GM12873 (cell line): ENCODE results near the gene MCRIP2.

Source experiments
- TF ChIP-seq, protein P1 (sequence below): IDR thresholded peaks from 2 replicates; pipeline ENCODE4 v1.5.1; 2012; ENCODE audit warnings: low read depth, mild to moderate bottlenecking, moderate library complexity, low read length, control low read depth; ENCODE audit not compliant: insufficient read depth; ENCODE audit errors: missing control alignments

MCRIP2 gene

GRCh38 chr16:630815-631405 is 10.7 kb upstream of the MCRIP2 start, which contains the start of gene WFIKKN1:
TSS of gene WFIKKN1 (plus strand) at chr16:630985. CDS start at chr16:631254, 269 bp downstream.
- TF ChIP-seq, protein P1, sequence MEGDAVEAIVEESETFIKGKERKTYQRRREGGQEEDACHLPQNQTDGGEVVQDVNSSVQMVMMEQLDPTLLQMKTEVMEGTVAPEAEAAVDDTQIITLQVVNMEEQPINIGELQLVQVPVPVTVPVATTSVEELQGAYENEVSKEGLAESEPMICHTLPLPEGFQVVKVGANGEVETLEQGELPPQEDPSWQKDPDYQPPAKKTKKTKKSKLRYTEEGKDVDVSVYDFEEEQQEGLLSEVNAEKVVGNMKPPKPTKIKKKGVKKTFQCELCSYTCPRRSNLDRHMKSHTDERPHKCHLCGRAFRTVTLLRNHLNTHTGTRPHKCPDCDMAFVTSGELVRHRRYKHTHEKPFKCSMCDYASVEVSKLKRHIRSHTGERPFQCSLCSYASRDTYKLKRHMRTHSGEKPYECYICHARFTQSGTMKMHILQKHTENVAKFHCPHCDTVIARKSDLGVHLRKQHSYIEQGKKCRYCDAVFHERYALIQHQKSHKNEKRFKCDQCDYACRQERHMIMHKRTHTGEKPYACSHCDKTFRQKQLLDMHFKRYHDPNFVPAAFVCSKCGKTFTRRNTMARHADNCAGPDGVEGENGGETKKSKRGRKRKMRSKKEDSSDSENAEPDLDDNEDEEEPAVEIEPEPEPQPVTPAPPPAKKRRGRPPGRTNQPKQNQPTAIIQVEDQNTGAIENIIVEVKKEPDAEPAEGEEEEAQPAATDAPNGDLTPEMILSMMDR, result no peak

DNA sequence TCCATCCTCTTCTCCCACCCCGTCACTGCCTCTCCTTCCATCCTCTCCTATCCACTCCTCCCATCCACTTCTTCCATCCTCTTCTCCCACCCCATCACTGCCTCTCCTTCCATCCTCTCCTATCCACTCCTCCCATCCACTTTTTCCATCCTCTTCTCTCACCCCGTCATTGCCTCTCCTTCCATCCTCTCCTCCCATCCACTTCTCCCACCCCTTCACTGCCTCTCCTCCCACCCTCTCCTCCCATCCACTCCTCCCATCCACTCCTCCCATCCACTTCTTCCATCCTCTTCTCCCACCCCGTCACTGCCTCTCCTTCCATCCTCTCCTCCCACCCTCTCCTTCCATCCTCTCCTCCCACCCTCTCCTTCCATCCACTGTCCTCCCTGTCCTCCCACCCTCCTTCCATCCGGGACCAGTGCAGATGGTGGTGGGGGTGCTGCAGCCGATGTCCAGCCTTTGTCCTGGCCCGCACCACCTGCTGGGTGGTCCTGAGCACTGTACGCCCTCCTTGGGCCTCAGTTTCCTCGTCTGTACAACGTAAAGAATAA is 9.7 kb upstream of the MCRIP2 start:
- TF ChIP-seq, protein P1, result no peak

DNA sequence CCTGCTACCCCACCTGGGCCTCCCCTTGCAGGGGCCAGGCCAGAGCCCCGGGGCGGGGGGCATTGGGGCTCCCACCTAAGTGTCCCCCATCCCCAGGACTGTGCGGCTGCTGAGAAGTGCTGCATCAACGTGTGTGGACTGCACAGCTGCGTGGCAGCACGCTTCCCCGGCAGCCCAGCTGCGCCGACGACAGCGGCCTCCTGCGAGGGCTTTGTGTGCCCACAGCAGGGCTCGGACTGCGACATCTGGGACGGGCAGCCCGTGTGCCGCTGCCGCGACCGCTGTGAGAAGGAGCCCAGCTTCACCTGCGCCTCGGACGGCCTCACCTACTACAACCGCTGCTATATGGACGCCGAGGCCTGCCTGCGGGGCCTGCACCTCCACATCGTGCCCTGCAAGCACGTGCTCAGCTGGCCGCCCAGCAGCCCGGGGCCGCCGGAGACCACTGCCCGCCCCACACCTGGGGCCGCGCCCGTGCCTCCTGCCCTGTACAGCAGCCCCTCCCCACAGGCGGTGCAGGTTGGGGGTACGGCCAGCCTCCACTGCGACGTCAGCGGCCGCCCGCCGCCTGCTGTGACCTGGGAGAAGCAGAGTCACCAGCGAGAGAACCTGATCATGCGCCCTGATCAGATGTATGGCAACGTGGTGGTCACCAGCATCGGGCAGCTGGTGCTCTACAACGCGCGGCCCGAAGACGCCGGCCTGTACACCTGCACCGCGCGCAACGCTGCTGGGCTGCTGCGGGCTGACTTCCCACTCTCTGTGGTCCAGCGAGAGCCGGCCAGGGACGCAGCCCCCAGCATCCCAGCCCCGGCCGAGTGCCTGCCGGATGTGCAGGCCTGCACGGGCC is 8.9 kb upstream of the MCRIP2 start:
- TF ChIP-seq, protein P1, result no peak

GRCh38 chr16:633336-634050 is 8.1 kb upstream of the MCRIP2 start:
- TF ChIP-seq, protein P1, result no peak

DNA sequence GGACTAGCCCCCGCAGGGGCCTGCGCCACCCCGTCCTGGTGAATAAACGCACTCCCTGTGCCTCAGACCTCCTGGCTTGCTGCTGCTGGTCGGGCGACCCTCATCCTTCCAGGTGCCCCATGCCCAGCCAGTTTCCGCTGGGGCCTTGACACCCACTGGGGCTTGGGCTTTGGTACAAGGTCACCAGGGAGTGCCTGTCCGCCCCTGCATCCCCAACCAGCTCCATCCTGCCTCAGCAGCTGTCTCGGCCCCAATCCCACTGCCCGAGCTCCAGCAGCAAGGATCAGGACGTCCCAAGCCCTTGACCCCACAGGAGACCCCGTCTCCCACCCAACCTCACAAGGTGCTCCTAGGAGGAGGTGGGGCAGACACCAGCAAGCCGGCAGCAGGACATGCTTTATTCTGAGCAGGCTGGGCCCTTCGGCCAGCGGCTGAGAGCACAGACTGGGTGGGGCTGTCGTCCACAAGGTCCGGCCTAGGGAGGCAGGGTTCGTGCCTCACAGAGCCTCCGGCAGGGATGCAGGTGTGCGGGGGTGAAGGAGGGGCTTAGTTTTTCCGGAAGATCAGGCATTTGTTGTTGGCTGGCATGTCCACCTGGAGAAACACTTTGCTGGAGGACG is 7.5 kb upstream of the MCRIP2 start:
- TF ChIP-seq, protein P1, result no peak

DNA sequence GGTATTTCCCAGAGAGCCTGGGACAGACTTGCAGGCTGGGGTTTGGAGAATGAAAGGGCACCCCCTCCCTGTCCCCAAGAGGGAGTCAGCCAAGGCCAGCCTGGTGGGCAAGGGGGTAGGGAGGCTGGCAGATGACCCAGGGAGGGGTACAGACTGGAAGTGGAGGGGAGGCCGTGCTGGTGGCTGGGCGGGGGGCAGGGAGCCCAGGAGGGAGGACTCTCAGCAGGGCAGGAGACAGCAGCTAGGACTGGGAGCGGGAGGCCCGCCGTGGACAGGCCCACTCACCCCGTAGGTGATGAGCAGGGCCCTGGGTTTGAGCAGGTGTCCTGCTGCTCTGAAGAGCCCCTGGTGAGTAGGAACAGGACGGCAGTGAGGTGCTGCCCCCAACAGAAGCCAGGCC is 6.6 kb upstream of the MCRIP2 start:
- TF ChIP-seq, protein P1, result no peak
